GM23338 (cell line): ENCODE measurements around the gene TRMT13.

Source experiments
- CREB1 ChIP-seq: fragments of 250-450 bp; sonication (Bioruptor Pico); IDR thresholded peaks from 2 replicates; pipeline ENCODE4 v1.5.0; 2020; ENCODE audit warnings: low read depth, mild to moderate bottlenecking, moderate library complexity
- EZH2 ChIP-seq: fragments of 200-600 bp; sonication (generic); IDR thresholded peaks from one replicate; pipeline ENCODE4 v1.8.0; 2017; ENCODE audit warnings: antibody characterized with exemption, mild to moderate bottlenecking, low read depth; ENCODE audit not compliant: unreplicated experiment
- STAT1 ChIP-seq: IDR thresholded peaks from one replicate; pipeline ENCODE4 v1.6.1; 2016; ENCODE audit warnings: antibody characterized with exemption; ENCODE audit not compliant: unreplicated experiment
- TF ChIP-seq, protein P1 (sequence below), 2 experiments: fragments of 200-600 bp in 1 of 2; sonication (generic) in 1 of 2; conservative IDR thresholded peaks; 2 replicates each; pipeline versions ENCODE4 v1.5.1 to v1.6.1; 2016 to 2017; ENCODE audit warnings: antibody characterized with exemption in 2 of 2, low read depth in 2 of 2, mild to moderate bottlenecking in 2 of 2, moderate library complexity in 1 of 2
- TF ChIP-seq, protein P2 (sequence below): IDR thresholded peaks from one replicate; pipeline ENCODE4 v1.6.1; 2018; ENCODE audit warnings: antibody characterized with exemption; ENCODE audit not compliant: unreplicated experiment

DNA sequence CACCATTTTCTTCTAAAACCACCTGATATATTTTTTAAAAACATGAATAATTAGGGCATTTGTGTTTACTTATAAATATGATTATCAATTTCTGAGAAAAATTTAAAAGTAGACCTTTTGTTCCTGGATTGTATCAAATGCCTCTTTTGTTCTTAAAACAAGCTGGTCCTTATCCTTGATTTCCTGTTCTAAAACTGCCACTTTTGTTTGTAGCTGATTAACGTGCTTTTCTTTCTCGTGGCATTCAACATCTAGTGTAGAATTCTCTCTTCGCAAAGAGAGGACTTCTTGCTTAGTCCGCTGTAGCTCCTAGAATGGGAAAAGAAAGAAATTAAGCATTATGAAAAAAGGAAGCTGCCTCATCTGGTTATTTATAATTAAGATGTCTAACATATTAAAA, 25.3 kb upstream of the TRMT13 start:
- TF ChIP-seq, protein P1, sequence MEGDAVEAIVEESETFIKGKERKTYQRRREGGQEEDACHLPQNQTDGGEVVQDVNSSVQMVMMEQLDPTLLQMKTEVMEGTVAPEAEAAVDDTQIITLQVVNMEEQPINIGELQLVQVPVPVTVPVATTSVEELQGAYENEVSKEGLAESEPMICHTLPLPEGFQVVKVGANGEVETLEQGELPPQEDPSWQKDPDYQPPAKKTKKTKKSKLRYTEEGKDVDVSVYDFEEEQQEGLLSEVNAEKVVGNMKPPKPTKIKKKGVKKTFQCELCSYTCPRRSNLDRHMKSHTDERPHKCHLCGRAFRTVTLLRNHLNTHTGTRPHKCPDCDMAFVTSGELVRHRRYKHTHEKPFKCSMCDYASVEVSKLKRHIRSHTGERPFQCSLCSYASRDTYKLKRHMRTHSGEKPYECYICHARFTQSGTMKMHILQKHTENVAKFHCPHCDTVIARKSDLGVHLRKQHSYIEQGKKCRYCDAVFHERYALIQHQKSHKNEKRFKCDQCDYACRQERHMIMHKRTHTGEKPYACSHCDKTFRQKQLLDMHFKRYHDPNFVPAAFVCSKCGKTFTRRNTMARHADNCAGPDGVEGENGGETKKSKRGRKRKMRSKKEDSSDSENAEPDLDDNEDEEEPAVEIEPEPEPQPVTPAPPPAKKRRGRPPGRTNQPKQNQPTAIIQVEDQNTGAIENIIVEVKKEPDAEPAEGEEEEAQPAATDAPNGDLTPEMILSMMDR (conservative IDR thresholded peaks at IDR 0.05; ENCODE audit: low read depth in 2 of 2) = no peak
- no peak for TF ChIP-seq CREB1 (CRISPR knock-in tag)
- TF ChIP-seq EZH2 = no peak
- TF ChIP-seq STAT1 = no peak
- TF ChIP-seq, protein P2, sequence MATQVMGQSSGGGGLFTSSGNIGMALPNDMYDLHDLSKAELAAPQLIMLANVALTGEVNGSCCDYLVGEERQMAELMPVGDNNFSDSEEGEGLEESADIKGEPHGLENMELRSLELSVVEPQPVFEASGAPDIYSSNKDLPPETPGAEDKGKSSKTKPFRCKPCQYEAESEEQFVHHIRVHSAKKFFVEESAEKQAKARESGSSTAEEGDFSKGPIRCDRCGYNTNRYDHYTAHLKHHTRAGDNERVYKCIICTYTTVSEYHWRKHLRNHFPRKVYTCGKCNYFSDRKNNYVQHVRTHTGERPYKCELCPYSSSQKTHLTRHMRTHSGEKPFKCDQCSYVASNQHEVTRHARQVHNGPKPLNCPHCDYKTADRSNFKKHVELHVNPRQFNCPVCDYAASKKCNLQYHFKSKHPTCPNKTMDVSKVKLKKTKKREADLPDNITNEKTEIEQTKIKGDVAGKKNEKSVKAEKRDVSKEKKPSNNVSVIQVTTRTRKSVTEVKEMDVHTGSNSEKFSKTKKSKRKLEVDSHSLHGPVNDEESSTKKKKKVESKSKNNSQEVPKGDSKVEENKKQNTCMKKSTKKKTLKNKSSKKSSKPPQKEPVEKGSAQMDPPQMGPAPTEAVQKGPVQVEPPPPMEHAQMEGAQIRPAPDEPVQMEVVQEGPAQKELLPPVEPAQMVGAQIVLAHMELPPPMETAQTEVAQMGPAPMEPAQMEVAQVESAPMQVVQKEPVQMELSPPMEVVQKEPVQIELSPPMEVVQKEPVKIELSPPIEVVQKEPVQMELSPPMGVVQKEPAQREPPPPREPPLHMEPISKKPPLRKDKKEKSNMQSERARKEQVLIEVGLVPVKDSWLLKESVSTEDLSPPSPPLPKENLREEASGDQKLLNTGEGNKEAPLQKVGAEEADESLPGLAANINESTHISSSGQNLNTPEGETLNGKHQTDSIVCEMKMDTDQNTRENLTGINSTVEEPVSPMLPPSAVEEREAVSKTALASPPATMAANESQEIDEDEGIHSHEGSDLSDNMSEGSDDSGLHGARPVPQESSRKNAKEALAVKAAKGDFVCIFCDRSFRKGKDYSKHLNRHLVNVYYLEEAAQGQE = no peak
